WTC11 (cell line): ENCODE results near the gene WNT7A. TPM values are rescaled to one million over a fixed set of nuclear protein-coding genes. Genes with fewer than 3 reads are reported as not detected.
A peak's percentile ranks its signal among the peaks of the same experiment; 100 is the strongest.

Source experiments
- ATAC-seq: fragments of 200-7000 bp; cut with Tn5 transposase; 2 replicates; pipeline ENCODE4 v1.10.0; 2021; ENCODE audit warnings: mild to moderate bottlenecking, moderate library complexity
- CTCF ChIA-PET: fragments of 300-600 bp; sonication (Branson Sonifier 250); formaldehyde crosslinking; loops from one replicate; lab custom pipeline; 2021; ENCODE audit warnings: antibody characterized with exemption; lab: Charles Lee
- POLR2A ChIA-PET: fragments of 350-600 bp; sonication (Branson Sonifier 250); formaldehyde crosslinking; loops from one replicate; lab custom pipeline; 2021; ENCODE audit warnings: antibody characterized with exemption; lab: Charles Lee
- DNase-seq: peaks from one replicate; pipeline ENCODE4 v3.0.0; 2021; ENCODE audit warnings: low spot score
- H3K27ac Mint-ChIP-seq: 2 replicates; pipeline ENCODE4 v1.8.0; 2021; ENCODE audit warnings: mixed read lengths
- H3K27me3 Mint-ChIP-seq: 2 replicates; pipeline ENCODE4 v1.8.0; 2021; ENCODE audit warnings: low read depth, mild to moderate bottlenecking, moderate library complexity, mixed read lengths
- H3K36me3 Mint-ChIP-seq: 2 replicates; pipeline ENCODE4 v1.8.0; 2021; ENCODE audit warnings: mixed read lengths
- H3K4me1 Mint-ChIP-seq: 2 replicates; pipeline ENCODE4 v1.8.0; 2022; ENCODE audit warnings: mixed read lengths
- H3K4me3 Mint-ChIP-seq: 2 replicates; pipeline ENCODE4 v1.8.0; 2021; ENCODE audit warnings: mild to moderate bottlenecking, moderate library complexity, mixed read lengths
- H3K9me3 Mint-ChIP-seq: 2 replicates; pipeline ENCODE4 v1.8.0; 2021; ENCODE audit warnings: mixed read lengths
- AR ChIP-seq: fragments of 250-450 bp; sonication (Bioruptor Pico); IDR thresholded peaks from 2 replicates; pipeline ENCODE4 v1.9.0; 2021; ENCODE audit warnings: mild to moderate bottlenecking
- ATF3 ChIP-seq: sonication (generic); formaldehyde crosslinking; conservative IDR thresholded peaks from 2 replicates; pipeline ENCODE4 v1.8.1; 2022; ENCODE audit warnings: mild to moderate bottlenecking, missing genetic modification reagents
- E2F5 ChIP-seq: sonication (generic); formaldehyde crosslinking; IDR thresholded peaks from 2 replicates; pipeline ENCODE4 v1.8.1; 2022; ENCODE audit warnings: mild to moderate bottlenecking, moderate library complexity, missing genetic modification reagents
- GRHL2 ChIP-seq: fragments of 250-450 bp; sonication (Bioruptor Pico); IDR thresholded peaks from 2 replicates; pipeline ENCODE4 v1.8.0; 2022; ENCODE audit warnings: mild to moderate bottlenecking, moderate library complexity; ENCODE audit not compliant: insufficient replicate concordance, severe bottlenecking
- HMGA2 ChIP-seq: fragments of 250-450 bp; sonication (Bioruptor Pico); IDR thresholded peaks from 2 replicates; pipeline ENCODE4 v1.4.0; 2021; ENCODE audit warnings: mild to moderate bottlenecking, moderate library complexity
- MYBL2 ChIP-seq: sonication (generic); formaldehyde crosslinking; IDR thresholded peaks from 2 replicates; pipeline ENCODE4 v1.8.1; 2023; ENCODE audit warnings: mild to moderate bottlenecking, moderate library complexity, missing genetic modification reagents
- NFE2L1 ChIP-seq: sonication (generic); formaldehyde crosslinking; IDR thresholded peaks from 2 replicates; pipeline ENCODE4 v1.8.1; 2023; ENCODE audit warnings: missing genetic modification reagents
- NR3C1 ChIP-seq: sonication (generic); formaldehyde crosslinking; conservative IDR thresholded peaks from 2 replicates; pipeline ENCODE4 v1.8.1; 2023; ENCODE audit warnings: low read depth, mild to moderate bottlenecking, missing genetic modification reagents
- RORB ChIP-seq: fragments of 250-450 bp; sonication (Bioruptor Pico); IDR thresholded peaks from 2 replicates; pipeline ENCODE4 v1.9.0; 2021; ENCODE audit warnings: mild to moderate bottlenecking
- ZNF232 ChIP-seq: sonication (generic); formaldehyde crosslinking; IDR thresholded peaks from 2 replicates; pipeline ENCODE4 v1.8.0; 2022; ENCODE audit warnings: mild to moderate bottlenecking, missing genetic modification reagents
- ZNF396 ChIP-seq: fragments of 250-450 bp; sonication (Bioruptor Pico); IDR thresholded peaks from 2 replicates; pipeline ENCODE4 v1.8.0; 2021; ENCODE audit warnings: mild to moderate bottlenecking, moderate library complexity, borderline replicate concordance
- total RNA-seq: library from RNA; stranded (reverse); gene quantifications from 3 replicates; pipeline ENCODE4 v1.2.3, GENCODE V29; 2021
- TF ChIP-seq, protein P1 (sequence below): sonication (generic); formaldehyde crosslinking; IDR thresholded peaks from 2 replicates; pipeline ENCODE4 v1.8.1; 2023; ENCODE audit warnings: mild to moderate bottlenecking, missing genetic modification reagents
- TF ChIP-seq, protein P2 (sequence below): sonication (generic); formaldehyde crosslinking; IDR thresholded peaks from 2 replicates; pipeline ENCODE4 v1.8.0; 2022; ENCODE audit warnings: missing genetic modification reagents
- TF ChIP-seq, protein P3 (sequence below): sonication (generic); formaldehyde crosslinking; IDR thresholded peaks from 2 replicates; pipeline ENCODE4 v1.8.1; 2022; ENCODE audit warnings: low read depth, missing genetic modification reagents, borderline replicate concordance
- TF ChIP-seq, protein P4 (sequence below): sonication (generic); formaldehyde crosslinking; IDR thresholded peaks from 2 replicates; pipeline ENCODE4 v1.8.1; 2022; ENCODE audit warnings: mild to moderate bottlenecking, missing genetic modification reagents, moderate library complexity, borderline replicate concordance

Gene WNT7A
- total RNA-seq, 1 experiment from 2014 or later, result 0.04 TPM

- CTCF ChIA-PET, result interaction anchor here (0.6 to 1.7 kb wide), 5 partner anchors 34 to 189 kb away, joined by 3 to 6 read pairs (median 3); partner anchors contain the start of gene WNT7A
- no peaks in the 10 kb centered on the region for H3K36me3 Mint-ChIP-seq
- POLR2A ChIA-PET, result no interaction called here
- peak; percentile 36; the same call in 1 of the 2 replicates for ATAC-seq
- TF ChIP-seq E2F5, result no peak
- TF ChIP-seq ZNF232, result no peak
- TF ChIP-seq, protein P1, sequence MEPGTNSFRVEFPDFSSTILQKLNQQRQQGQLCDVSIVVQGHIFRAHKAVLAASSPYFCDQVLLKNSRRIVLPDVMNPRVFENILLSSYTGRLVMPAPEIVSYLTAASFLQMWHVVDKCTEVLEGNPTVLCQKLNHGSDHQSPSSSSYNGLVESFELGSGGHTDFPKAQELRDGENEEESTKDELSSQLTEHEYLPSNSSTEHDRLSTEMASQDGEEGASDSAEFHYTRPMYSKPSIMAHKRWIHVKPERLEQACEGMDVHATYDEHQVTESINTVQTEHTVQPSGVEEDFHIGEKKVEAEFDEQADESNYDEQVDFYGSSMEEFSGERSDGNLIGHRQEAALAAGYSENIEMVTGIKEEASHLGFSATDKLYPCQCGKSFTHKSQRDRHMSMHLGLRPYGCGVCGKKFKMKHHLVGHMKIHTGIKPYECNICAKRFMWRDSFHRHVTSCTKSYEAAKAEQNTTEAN (CRISPR knock-in tag), result no peak
- no peak overlapping the region for H3K4me3 Mint-ChIP-seq
- H3K27me3 Mint-ChIP-seq, result no peaks in the 10 kb centered on the region; the same call in 1 of the 2 replicates
- no peak overlapping the region for H3K27ac Mint-ChIP-seq
- no peaks in the 10 kb centered on the region for H3K9me3 Mint-ChIP-seq
- no peak for DNase-seq
- H3K4me1 Mint-ChIP-seq, result peaks cover 13% of the 10 kb centered on the region
Measured at GRCh38 chr3:13846716-13847570, 32.9 kb downstream of the WNT7A start.

DNA sequence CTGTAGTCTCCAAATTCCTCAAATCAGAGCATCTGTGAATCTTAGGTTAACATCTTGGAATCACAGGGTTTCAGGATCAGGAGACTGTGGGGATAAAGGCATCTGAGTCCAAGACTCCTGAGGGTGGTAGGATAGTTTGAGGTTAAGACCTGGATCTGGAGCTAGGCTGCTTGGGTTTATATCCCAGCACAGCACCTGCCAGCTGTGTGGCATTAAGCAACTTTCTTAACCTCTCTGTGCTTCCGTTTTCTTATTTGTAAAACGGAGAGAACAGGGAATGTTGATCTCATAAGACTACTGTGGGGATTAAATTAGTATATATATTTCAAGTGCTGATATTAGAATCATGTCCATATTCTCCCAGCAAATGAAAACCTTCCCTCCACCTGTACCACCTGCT is 33.6 kb downstream of the WNT7A start:
- DNase-seq (no peak), ATAC-seq (no peak)
- Mint-ChIP-seq H3K36me3 (no peaks in the 10 kb centered on the region), H3K4me3 (no peak overlapping the region), H3K27ac (no peak overlapping the region), H3K4me1 (peaks cover 13% of the 10 kb centered on the region), H3K9me3 (no peaks in the 10 kb centered on the region), H3K27me3 (no peaks in the 10 kb centered on the region; the same call in 1 of the 2 replicates)
- POLR2A ChIA-PET, result no interaction called here
- TF ChIP-seq, protein P2, sequence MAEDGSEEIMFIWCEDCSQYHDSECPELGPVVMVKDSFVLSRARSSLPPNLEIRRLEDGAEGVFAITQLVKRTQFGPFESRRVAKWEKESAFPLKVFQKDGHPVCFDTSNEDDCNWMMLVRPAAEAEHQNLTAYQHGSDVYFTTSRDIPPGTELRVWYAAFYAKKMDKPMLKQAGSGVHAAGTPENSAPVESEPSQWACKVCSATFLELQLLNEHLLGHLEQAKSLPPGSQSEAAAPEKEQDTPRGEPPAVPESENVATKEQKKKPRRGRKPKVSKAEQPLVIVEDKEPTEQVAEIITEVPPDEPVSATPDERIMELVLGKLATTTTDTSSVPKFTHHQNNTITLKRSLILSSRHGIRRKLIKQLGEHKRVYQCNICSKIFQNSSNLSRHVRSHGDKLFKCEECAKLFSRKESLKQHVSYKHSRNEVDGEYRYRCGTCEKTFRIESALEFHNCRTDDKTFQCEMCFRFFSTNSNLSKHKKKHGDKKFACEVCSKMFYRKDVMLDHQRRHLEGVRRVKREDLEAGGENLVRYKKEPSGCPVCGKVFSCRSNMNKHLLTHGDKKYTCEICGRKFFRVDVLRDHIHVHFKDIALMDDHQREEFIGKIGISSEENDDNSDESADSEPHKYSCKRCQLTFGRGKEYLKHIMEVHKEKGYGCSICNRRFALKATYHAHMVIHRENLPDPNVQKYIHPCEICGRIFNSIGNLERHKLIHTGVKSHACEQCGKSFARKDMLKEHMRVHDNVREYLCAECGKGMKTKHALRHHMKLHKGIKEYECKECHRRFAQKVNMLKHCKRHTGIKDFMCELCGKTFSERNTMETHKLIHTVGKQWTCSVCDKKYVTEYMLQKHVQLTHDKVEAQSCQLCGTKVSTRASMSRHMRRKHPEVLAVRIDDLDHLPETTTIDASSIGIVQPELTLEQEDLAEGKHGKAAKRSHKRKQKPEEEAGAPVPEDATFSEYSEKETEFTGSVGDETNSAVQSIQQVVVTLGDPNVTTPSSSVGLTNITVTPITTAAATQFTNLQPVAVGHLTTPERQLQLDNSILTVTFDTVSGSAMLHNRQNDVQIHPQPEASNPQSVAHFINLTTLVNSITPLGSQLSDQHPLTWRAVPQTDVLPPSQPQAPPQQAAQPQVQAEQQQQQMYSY (CRISPR knock-in tag), result no peak
- TF ChIP-seq, all 79 proteins: peak for 0
- CTCF ChIA-PET, result interaction anchor here (1.2 kb wide), 1 partner anchor 39 kb away, joined by 3 read pairs; no protein-coding TSS in a partner anchor

GRCh38 chr3:13845806-13846205 is 34.1 kb downstream of the WNT7A start:
- Mint-ChIP-seq H3K4me1 (peaks cover 11% of the 10 kb centered on the region), H3K27ac (no peak overlapping the region), H3K27me3 (no peaks in the 10 kb centered on the region; the same call in 1 of the 2 replicates), H3K4me3 (no peak overlapping the region), H3K9me3 (no peaks in the 10 kb centered on the region), H3K36me3 (no peaks in the 10 kb centered on the region)
- ChIA-PET CTCF (no interaction called here), POLR2A (no interaction called here)
- DNase-seq (no peak), ATAC-seq (no peak)
- TF ChIP-seq NFE2L1 (CRISPR knock-in tag) (no peak), GRHL2 (CRISPR knock-in tag) (no peak), ATF3 (no peak), MYBL2 (CRISPR knock-in tag) (no peak), NR3C1 (CRISPR knock-in tag) (no peak), ZNF396 (CRISPR knock-in tag) (no peak), AR (CRISPR knock-in tag) (no peak), HMGA2 (CRISPR knock-in tag) (no peak), RORB (CRISPR knock-in tag) (no peak)
- TF ChIP-seq, protein P3, sequence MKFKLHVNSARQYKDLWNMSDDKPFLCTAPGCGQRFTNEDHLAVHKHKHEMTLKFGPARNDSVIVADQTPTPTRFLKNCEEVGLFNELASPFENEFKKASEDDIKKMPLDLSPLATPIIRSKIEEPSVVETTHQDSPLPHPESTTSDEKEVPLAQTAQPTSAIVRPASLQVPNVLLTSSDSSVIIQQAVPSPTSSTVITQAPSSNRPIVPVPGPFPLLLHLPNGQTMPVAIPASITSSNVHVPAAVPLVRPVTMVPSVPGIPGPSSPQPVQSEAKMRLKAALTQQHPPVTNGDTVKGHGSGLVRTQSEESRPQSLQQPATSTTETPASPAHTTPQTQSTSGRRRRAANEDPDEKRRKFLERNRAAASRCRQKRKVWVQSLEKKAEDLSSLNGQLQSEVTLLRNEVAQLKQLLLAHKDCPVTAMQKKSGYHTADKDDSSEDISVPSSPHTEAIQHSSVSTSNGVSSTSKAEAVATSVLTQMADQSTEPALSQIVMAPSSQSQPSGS (CRISPR knock-in tag), result no peak
- TF ChIP-seq, protein P1 (CRISPR knock-in tag), result no peak
- TF ChIP-seq, protein P4, sequence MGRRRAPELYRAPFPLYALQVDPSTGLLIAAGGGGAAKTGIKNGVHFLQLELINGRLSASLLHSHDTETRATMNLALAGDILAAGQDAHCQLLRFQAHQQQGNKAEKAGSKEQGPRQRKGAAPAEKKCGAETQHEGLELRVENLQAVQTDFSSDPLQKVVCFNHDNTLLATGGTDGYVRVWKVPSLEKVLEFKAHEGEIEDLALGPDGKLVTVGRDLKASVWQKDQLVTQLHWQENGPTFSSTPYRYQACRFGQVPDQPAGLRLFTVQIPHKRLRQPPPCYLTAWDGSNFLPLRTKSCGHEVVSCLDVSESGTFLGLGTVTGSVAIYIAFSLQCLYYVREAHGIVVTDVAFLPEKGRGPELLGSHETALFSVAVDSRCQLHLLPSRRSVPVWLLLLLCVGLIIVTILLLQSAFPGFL (CRISPR knock-in tag), result no peak
